GM12878 (cell line): Measurements from ENCODE around the gene G3BP1. TPM values are rescaled to one million over a fixed set of nuclear protein-coding genes. Genes with fewer than 3 reads are reported as not detected.

ENCODE experiments used
- ATAC-seq: fragments of 200-7000 bp; cut with Tn5 transposase; 3 replicates; pipeline ENCODE4 v1.9.1; 2020; ENCODE audit warnings: mild to moderate bottlenecking, moderate library complexity
- BruUV-seq: library from RNA; stranded (reverse); fragments of 400-500 nt; replicated peaks from 2 replicates; lab custom pipeline; 2021; lab: Mats Ljungman, UMichigan
- CTCF ChIA-PET: fragments of 300-600 bp; sonication (Branson Sonifier 250); formaldehyde crosslinking; extraction: SDS; loops from one replicate; lab custom pipeline; 2021; ENCODE audit warnings: inconsistent platforms; lab: Yijun Ruan, JAX
- POLR2A ChIA-PET: fragments of 350-600 bp; formaldehyde crosslinking; extraction: SDS; loops from one replicate; lab custom pipeline; 2021; ENCODE audit warnings: inconsistent platforms; lab: Charles Lee
- RAD21 ChIA-PET: fragments of 300-600 bp; sonication (Branson Sonifier 250); formaldehyde crosslinking; loops from one replicate; lab custom pipeline; 2023; ENCODE audit warnings: antibody characterized with exemption; ENCODE audit not compliant: unreplicated experiment; lab: Charles Lee
- SMC1A ChIA-PET: fragments of 300-600 bp; sonication (Branson Sonifier 250); formaldehyde crosslinking; loops from one replicate; lab custom pipeline; 2023; ENCODE audit not compliant: unreplicated experiment, uncharacterized antibody; lab: Charles Lee
- DNase-seq: peaks from one replicate; pipeline ENCODE4 v3.0.0-alpha.2; 2011; ENCODE audit warnings: low read depth, low spot score
- FAIRE-seq: peaks from 3 replicates; lab custom pipeline; 2011; peaks lifted over from hg19 to GRCh38; lab: Jason Lieb, UNC
- H2AFZ ChIP-seq: 2 replicates; pipeline ENCODE4 v1.6.0; 2011; ENCODE audit warnings: low read depth, low read length, control low read depth; ENCODE audit not compliant: control insufficient read depth
- H3K27ac ChIP-seq: 2 replicates; pipeline ENCODE4 v1.5.1; 2011; ENCODE audit warnings: control low read depth; ENCODE audit not compliant: control insufficient read depth, insufficient read depth
- H3K27me3 ChIP-seq, 2 experiments: replicated peaks in 1 of 2; 2 replicates each; pipeline versions ENCODE4 v1.6.0 to v1.6.1; 2011; ENCODE audit warnings: low read length in 1 of 2; ENCODE audit not compliant: control insufficient read depth in 2 of 2, insufficient read depth in 2 of 2
- H3K36me3 ChIP-seq, 2 experiments: 2 replicates each; pipeline ENCODE4 v1.5.1; 2011; ENCODE audit warnings: low read length in 1 of 2; ENCODE audit not compliant: control insufficient read depth in 2 of 2, insufficient read depth in 2 of 2
- H3K4me1 ChIP-seq: 2 replicates; pipeline ENCODE4 v1.6.1; 2011; ENCODE audit warnings: mild to moderate bottlenecking, low read length, moderate library complexity, mixed read lengths; ENCODE audit not compliant: control insufficient read depth, insufficient read depth
- H3K4me2 ChIP-seq: 2 replicates; pipeline ENCODE4 v1.6.0; 2011; ENCODE audit warnings: control low read depth; ENCODE audit not compliant: control insufficient read depth, insufficient read depth
- H3K4me3 ChIP-seq: fragments of 200-600 bp; sonication (generic); 2 replicates; pipeline ENCODE4 v1.5.1; 2016
- H3K79me2 ChIP-seq: 2 replicates; pipeline ENCODE4 v1.6.0; 2011; ENCODE audit warnings: low read length; ENCODE audit not compliant: control insufficient read depth, insufficient read depth
- H3K9ac ChIP-seq: 2 replicates; pipeline ENCODE4 v1.8.0; 2011; ENCODE audit warnings: low read length, control low read depth, mixed read lengths; ENCODE audit not compliant: control insufficient read depth, insufficient read depth
- H3K9me3 ChIP-seq: replicated peaks from 3 replicates; pipeline ENCODE4 v1.5.1; 2011; ENCODE audit warnings: mild to moderate bottlenecking, low read length; ENCODE audit not compliant: control insufficient read depth, insufficient read depth
- H4K20me1 ChIP-seq: 2 replicates; pipeline ENCODE4 v1.6.0; 2011; ENCODE audit not compliant: control insufficient read depth, insufficient read depth
- BHLHE40 ChIP-seq, 2 experiments: fragments of 450-650 bp in 1 of 2; IDR thresholded peaks; 2 replicates each; pipeline ENCODE4 v1.6.1; 2011 to 2017; ENCODE audit warnings: low read depth in 2 of 2, borderline replicate concordance in 1 of 2, improper control_type of control experiment in 1 of 2, low read length in 1 of 2, mild to moderate bottlenecking in 1 of 2
- ETV6 ChIP-seq, 2 experiments: fragments of 450-650 bp in 1 of 2; IDR thresholded peaks in 1 of 2; conservative IDR thresholded peaks in 1 of 2; 2 replicates each; pipeline ENCODE4 v1.6.1; 2014; ENCODE audit warnings: antibody characterized with exemption in 1 of 2, borderline replicate concordance in 1 of 2, low read depth in 1 of 2, mild to moderate bottlenecking in 1 of 2, moderate library complexity in 1 of 2
- POLR2A ChIP-seq: IDR thresholded peaks from 2 replicates; pipeline ENCODE4 v1.6.1; 2011; ENCODE audit warnings: low read depth, mild to moderate bottlenecking, low read length
- WGBS: methylation state at CpG from one replicate; pipeline ENCODE4 v1.1.6; 2016; ENCODE audit warnings: low lambda C conversion rate; ENCODE audit not compliant: insufficient replicate concordance, insufficient coverage; ENCODE audit errors: missing lambda C conversion rate; 5-methylcytosine and 5-hydroxymethylcytosine counted together
- in situ Hi-C: fragments of 300-500 bp; cut with MboI; formaldehyde crosslinking; loops from 9 replicates; pipeline ENCODE4 v1.14.3; 2018; ENCODE audit warnings: mixed read lengths
- intact Hi-C: fragments of 100-400 bp; cut with micrococcal nuclease; formaldehyde crosslinking; loops from one replicate; pipeline ENCODE4 v1.14.2; 2022; ENCODE audit not compliant: unreplicated experiment
- polyA plus RNA-seq, 11 experiments: library from polyadenylated mRNA; depleted of rRNA in 4 of 11; unstranded in 6 of 11; stranded (reverse) in 5 of 11; fragments of >200 nt; fragmentation: Nextera tagmentation in 4 of 11; fragmentation: Illumina TruSeq in 1 of 11; extraction: Ambion mirVana in 4 of 11; extraction: Trizol in 1 of 11; gene quantifications; 1 replicate in 1 of 11; 2 replicates in 10 of 11; pipeline versions ENCODE4 v1.2.1 to v1.2.3, GENCODE V29; 2011 to 2016; ENCODE audit warnings: inconsistent platforms in 2 of 11, missing spikeins in 2 of 11, low read depth in 1 of 11
- total RNA-seq, 4 experiments: library from RNA; depleted of rRNA in 3 of 4; stranded (reverse); fragments of >200 nt in 3 of 4; fragmentation: Illumina TruSeq in 1 of 4; extraction: Trizol in 1 of 4; gene quantifications; 2 replicates each; pipeline versions ENCODE4 v1.2.1 to v1.2.3, GENCODE V29; 2013 to 2021

Gene G3BP1
- total and polyA plus RNA-seq, 10 of the 15 experiments (the other 5 are each of a cell fraction or from before 2014, with no cell fraction given): 49.7 to 438 (median 148) TPM

GRCh38 chr5:151741678-151742423 is 29.9 kb upstream of the G3BP1 start:
- no peaks in the 10 kb centered on the region for H4K20me1 ChIP-seq
- peaks cover 7% of the 10 kb centered on the region for H3K79me2 ChIP-seq
- ChIA-PET RAD21 (interaction anchor here (0.6 to 11.2 kb wide), 12 partner anchors 10 to 218 kb away, joined by 3 to 207 read pairs (median 5); partner anchors contain the start of gene G3BP1), SMC1A (interaction anchor here (0.7 to 11.1 kb wide), 18 partner anchors 7 to 606 kb away, joined by 3 to 154 read pairs (median 6); partner anchors contain the start of gene G3BP1), CTCF (interaction anchor here (0.7 to 13.9 kb wide), 21 partner anchors 7 to 294 kb away, joined by 3 to 381 read pairs (median 7); partner anchors contain the start of genes G3BP1 and SLC36A1), POLR2A (interaction anchor here (1.3 to 4.9 kb wide), 4 partner anchors 20 to 84 kb away, joined by 7 to 36 read pairs (median 15); partner anchors contain the start of gene G3BP1)
- H3K27me3 ChIP-seq: no peaks in the 10 kb centered on the region
- H3K27ac ChIP-seq: no peak overlapping the region
- intact Hi-C loops: loop anchor here (2.0 to 5.0 kb wide), 3 partner anchors 21 to 295 kb away; partner anchors contain the start of gene SLC36A1
- H3K4me3 ChIP-seq: no peak overlapping the region
- WGBS: 90% methylated on average over 6 of the region's 6 CpGs
- ATAC-seq (no peak), FAIRE-seq (no peak), DNase-seq (no peak)
- peaks cover 45% of the 10 kb centered on the region for H3K4me1 ChIP-seq
- BruUV-seq: no TSS peak
- no peak overlapping the region for H3K9ac ChIP-seq
- H2AFZ ChIP-seq: no peak overlapping the region
- no peak overlapping the region for H3K4me2 ChIP-seq
- in situ Hi-C loops: loop anchor here (5.0 to 10.0 kb wide), 3 partner anchors 80 to 295 kb away; partner anchors contain the start of gene SLC36A1
- peaks cover 5 to 36% of the 10 kb centered on the region in 2 experiments for H3K36me3 ChIP-seq
- no peaks in the 10 kb centered on the region for H3K9me3 ChIP-seq
- TF ChIP-seq BHLHE40 (IDR thresholded peaks at IDR 0.05; ENCODE audit: borderline replicate concordance in 1 of 2, low read depth in 2 of 2, low read length in 1 of 2) (no peak), POLR2A (no peak), ETV6 (conservative IDR thresholded peaks at IDR 0.05 in 1 of 2, IDR thresholded peaks at IDR 0.05 in 1 of 2; ENCODE audit: borderline replicate concordance in 1 of 2, low read depth in 1 of 2) (no peak)
